DND-41 (cell line): ENCODE data around the gene MACROD2.

ENCODE experiments used
- EZH2 ChIP-seq: IDR thresholded peaks from 3 replicates; pipeline ENCODE4 v1.6.1; 2012; ENCODE audit warnings: borderline replicate concordance, low read depth, mild to moderate bottlenecking, moderate library complexity, low read length, inconsistent platforms; ENCODE audit not compliant: severe bottlenecking
- TF ChIP-seq, protein P1 (sequence below): IDR thresholded peaks from 2 replicates; pipeline ENCODE4 v1.5.1; 2012; ENCODE audit warnings: borderline replicate concordance, low read length, moderate library complexity, mild to moderate bottlenecking; ENCODE audit not compliant: poor library complexity, severe bottlenecking; ENCODE audit errors: extremely low read depth

DNA sequence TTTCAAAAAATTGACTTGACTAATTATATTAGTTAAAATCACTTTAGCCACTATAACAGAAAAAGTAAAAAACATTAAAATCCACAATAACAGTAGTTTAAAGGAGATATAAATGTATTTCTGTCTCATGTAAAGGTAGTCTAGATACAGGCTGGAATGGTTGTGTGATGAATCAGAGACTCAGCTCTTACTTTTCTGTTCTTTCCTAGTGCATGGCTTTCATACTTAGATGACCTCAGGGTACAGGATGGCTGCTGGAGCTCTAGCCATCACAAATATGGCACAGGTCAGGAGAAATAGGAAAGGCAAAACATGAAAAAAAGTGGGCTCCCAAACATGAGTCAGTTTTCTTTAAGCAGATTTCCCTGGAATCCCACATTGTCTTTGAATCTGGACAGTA, 499.8 kb downstream of the MACROD2 start:
- TF ChIP-seq, protein P1, sequence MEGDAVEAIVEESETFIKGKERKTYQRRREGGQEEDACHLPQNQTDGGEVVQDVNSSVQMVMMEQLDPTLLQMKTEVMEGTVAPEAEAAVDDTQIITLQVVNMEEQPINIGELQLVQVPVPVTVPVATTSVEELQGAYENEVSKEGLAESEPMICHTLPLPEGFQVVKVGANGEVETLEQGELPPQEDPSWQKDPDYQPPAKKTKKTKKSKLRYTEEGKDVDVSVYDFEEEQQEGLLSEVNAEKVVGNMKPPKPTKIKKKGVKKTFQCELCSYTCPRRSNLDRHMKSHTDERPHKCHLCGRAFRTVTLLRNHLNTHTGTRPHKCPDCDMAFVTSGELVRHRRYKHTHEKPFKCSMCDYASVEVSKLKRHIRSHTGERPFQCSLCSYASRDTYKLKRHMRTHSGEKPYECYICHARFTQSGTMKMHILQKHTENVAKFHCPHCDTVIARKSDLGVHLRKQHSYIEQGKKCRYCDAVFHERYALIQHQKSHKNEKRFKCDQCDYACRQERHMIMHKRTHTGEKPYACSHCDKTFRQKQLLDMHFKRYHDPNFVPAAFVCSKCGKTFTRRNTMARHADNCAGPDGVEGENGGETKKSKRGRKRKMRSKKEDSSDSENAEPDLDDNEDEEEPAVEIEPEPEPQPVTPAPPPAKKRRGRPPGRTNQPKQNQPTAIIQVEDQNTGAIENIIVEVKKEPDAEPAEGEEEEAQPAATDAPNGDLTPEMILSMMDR, result no peak
- TF ChIP-seq EZH2, result no peak
